Measurements from ENCODE around the gene EPM2AIP1.
"Not testable (repeated sequence)": the region's sequence is repeated elsewhere in the genome, so short reads cannot be mapped to it uniquely, and the experiment has no call there.

Gene EPM2AIP1

GRCh38 chr3:36956155-36956554 is 36.8 kb downstream of the EPM2AIP1 start:
- Histone ChIP-seq H3K36me3 (ENCODE audit: control insufficient read depth in 4 of 4, insufficient read depth in 4 of 4, low read length in 3 of 4) (no peaks in the 10 kb centered on the region), H3K27ac (ENCODE audit: insufficient read depth in 1 of 2, low read depth in 1 of 2, low read length in 2 of 2, poor library complexity in 1 of 2, severe bottlenecking in 2 of 2) (no peak overlapping the region), H3K27me3 (replicated peaks in 2 of 5; ENCODE audit: control insufficient read depth in 4 of 5, insufficient read depth in 5 of 5, low read length in 4 of 5) (no peaks in the 10 kb centered on the region), H3K4me3 (ENCODE audit: control insufficient read depth in 1 of 7, extremely low read depth in 1 of 7, insufficient read depth in 4 of 7, low read depth in 2 of 7, low read length in 6 of 7) (no peak overlapping the region), H3K9me3 (ENCODE audit: control extremely low read depth in 1 of 5, control insufficient read depth in 4 of 5, insufficient read depth in 2 of 5, low read depth in 1 of 5, low read length in 4 of 5) (no peaks in the 10 kb centered on the region), H3K4me1 (ENCODE audit: control extremely low read depth in 1 of 4, control insufficient read depth in 4 of 4, insufficient read depth in 4 of 4, low read length in 3 of 4) (peaks cover 0 to 8% (median 2%) of the 10 kb centered on the region in 4 experiments)
- 100% methylated on average over 3 of the region's 3 CpGs for WGBS (ENCODE audit: insufficient coverage)
- ChIA-PET POLR2A (no interaction called here), CTCF (interaction anchor here (0.7 to 9.9 kb wide), 8 partner anchors 10 to 227 kb away, joined by 3 to 92 read pairs (median 6); partner anchors contain the start of gene TRANK1)
- DNase-seq: no peak

DNA sequence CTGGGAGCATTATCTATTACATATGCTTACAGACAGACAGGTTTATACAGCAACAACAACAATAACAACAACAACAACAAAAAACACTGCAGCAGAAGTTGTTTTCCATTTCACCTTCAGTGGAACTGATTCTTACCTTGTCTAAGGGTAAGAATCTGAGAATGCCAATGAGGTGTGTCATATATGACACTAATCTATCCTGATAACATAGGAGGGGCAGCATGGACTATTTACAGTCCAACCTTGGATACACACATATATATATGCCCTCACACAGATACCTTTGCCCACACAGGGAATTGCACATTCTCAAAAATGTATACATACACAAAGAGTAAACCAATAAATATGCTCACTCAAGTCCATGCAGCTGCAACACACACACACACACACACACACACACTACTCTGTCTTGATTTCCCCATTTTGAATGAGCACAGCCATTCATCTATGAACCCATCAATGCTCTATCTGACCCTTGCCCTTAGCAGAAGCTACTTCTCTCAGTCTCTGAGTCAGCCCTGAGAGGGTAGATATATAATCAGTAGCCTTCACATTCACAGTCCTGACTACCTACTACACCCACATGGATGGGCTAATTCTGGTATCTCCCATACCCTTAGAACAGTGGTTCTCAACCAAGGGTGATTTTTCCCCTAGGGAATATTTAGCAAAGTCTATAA is 38.3 kb downstream of the EPM2AIP1 start:
- H3K4me3 ChIP-seq (ENCODE audit: control insufficient read depth in 1 of 7, extremely low read depth in 1 of 7, insufficient read depth in 4 of 7, low read depth in 2 of 7, low read length in 6 of 7): no peak overlapping the region
- no peaks in the 10 kb centered on the region for H3K36me3 ChIP-seq (ENCODE audit: control insufficient read depth in 4 of 4, insufficient read depth in 4 of 4, low read length in 3 of 4)
- no peak overlapping the region for H3K27ac ChIP-seq (ENCODE audit: insufficient read depth in 1 of 2, low read depth in 1 of 2, low read length in 2 of 2, poor library complexity in 1 of 2, severe bottlenecking in 2 of 2)
- H3K27me3 ChIP-seq (replicated peaks in 2 of 5; ENCODE audit: control insufficient read depth in 4 of 5, insufficient read depth in 5 of 5, low read length in 4 of 5): no peaks in the 10 kb centered on the region
- peaks cover 0 to 8% (median 2%) of the 10 kb centered on the region in 4 experiments for H3K4me1 ChIP-seq (ENCODE audit: control extremely low read depth in 1 of 4, control insufficient read depth in 4 of 4, insufficient read depth in 4 of 4, low read length in 3 of 4)
- CTCF ChIA-PET: interaction anchor here (0.7 to 9.9 kb wide), 4 partner anchors 9 to 49 kb away, joined by 3 to 92 read pairs (median 22); no protein-coding TSS in a partner anchor
- DNase-seq: no peak
- H3K9me3 ChIP-seq (ENCODE audit: control extremely low read depth in 1 of 5, control insufficient read depth in 4 of 5, insufficient read depth in 2 of 5, low read depth in 1 of 5, low read length in 4 of 5): no peaks in the 10 kb centered on the region
- POLR2A ChIA-PET: interaction anchor here (0.6 kb wide), 2 partner anchors 17 to 221 kb away, joined by 3 read pairs; no protein-coding TSS in a partner anchor

- Histone ChIP-seq H3K4me1 (ENCODE audit: control extremely low read depth in 1 of 4, control insufficient read depth in 4 of 4, insufficient read depth in 4 of 4, low read length in 3 of 4) (peaks cover 0 to 18% (median 16%) of the 10 kb centered on the region in 4 experiments), H3K9me3 (ENCODE audit: control extremely low read depth in 1 of 5, control insufficient read depth in 4 of 5, insufficient read depth in 2 of 5, low read depth in 1 of 5, low read length in 4 of 5) (peaks cover 0 to 11% (median 5%) of the 10 kb centered on the region in 5 experiments)
- not testable (repeated sequence) for H3K36me3 ChIP-seq (ENCODE audit: control insufficient read depth in 4 of 4, insufficient read depth in 4 of 4, low read length in 3 of 4); H3K27ac ChIP-seq (ENCODE audit: insufficient read depth in 1 of 2, low read depth in 1 of 2, low read length in 2 of 2, poor library complexity in 1 of 2, severe bottlenecking in 2 of 2); DNase-seq; H3K4me3 ChIP-seq (ENCODE audit: control insufficient read depth in 1 of 7, extremely low read depth in 1 of 7, insufficient read depth in 4 of 7, low read depth in 2 of 7, low read length in 6 of 7); H3K27me3 ChIP-seq (replicated peaks in 2 of 5; ENCODE audit: control insufficient read depth in 4 of 5, insufficient read depth in 5 of 5, low read length in 4 of 5)
- POLR2A ChIA-PET: interaction anchor here (0.7 kb wide), 1 partner anchor 40 kb away, joined by 3 read pairs; no protein-coding TSS in a partner anchor
- 78% methylated on average over 4 of the region's 5 CpGs for WGBS (ENCODE audit: insufficient coverage)
- CTCF ChIA-PET: interaction anchor here (0.6 to 1.9 kb wide), 4 partner anchors 11 to 33 kb away, joined by 3 to 17 read pairs (median 4); no protein-coding TSS in a partner anchor
These were observed 45.1 kb downstream of the EPM2AIP1 start for GRCh38 chr3:36947814-36948213.

GRCh38 chr3:36945333-36945980 is 47.5 kb downstream of the EPM2AIP1 start:
- H3K4me3 ChIP-seq (ENCODE audit: control insufficient read depth in 1 of 7, extremely low read depth in 1 of 7, insufficient read depth in 4 of 7, low read depth in 2 of 7, low read length in 6 of 7): peak overlapping the region in 6 of 7 experiments; percentile 74 to 92 (median 84)
- H3K27ac ChIP-seq (ENCODE audit: insufficient read depth in 1 of 2, low read depth in 1 of 2, low read length in 2 of 2, poor library complexity in 1 of 2, severe bottlenecking in 2 of 2): peak overlapping the region in 1 of 2 experiments; percentile 72
- H3K4me1 ChIP-seq (ENCODE audit: control extremely low read depth in 1 of 4, control insufficient read depth in 4 of 4, insufficient read depth in 4 of 4, low read length in 3 of 4): peaks cover 0 to 18% (median 16%) of the 10 kb centered on the region in 4 experiments
- ChIA-PET CTCF (interaction anchor here (0.8 to 4.7 kb wide), 11 partner anchors 10 to 268 kb away, joined by 3 to 33 read pairs (median 5); no protein-coding TSS in a partner anchor), POLR2A (interaction anchor here (1.0 to 1.3 kb wide), 3 partner anchors 22 to 48 kb away, joined by 4 to 11 read pairs (median 5); partner anchors contain the start of genes EPM2AIP1 and MLH1)
- peaks cover 0 to 11% (median 5%) of the 10 kb centered on the region in 5 experiments for H3K9me3 ChIP-seq (ENCODE audit: control extremely low read depth in 1 of 5, control insufficient read depth in 4 of 5, insufficient read depth in 2 of 5, low read depth in 1 of 5, low read length in 4 of 5)
- DNase-seq: no peak
- H3K27me3 ChIP-seq (replicated peaks in 2 of 5; ENCODE audit: control insufficient read depth in 4 of 5, insufficient read depth in 5 of 5, low read length in 4 of 5): no peaks in the 10 kb centered on the region
- H3K36me3 ChIP-seq (ENCODE audit: control insufficient read depth in 4 of 4, insufficient read depth in 4 of 4, low read length in 3 of 4): peaks cover 0 to 3% (median 0%) of the 10 kb centered on the region in 4 experiments
- 75% methylated on average over 16 of the region's 28 CpGs for WGBS (ENCODE audit: insufficient coverage)

DNA sequence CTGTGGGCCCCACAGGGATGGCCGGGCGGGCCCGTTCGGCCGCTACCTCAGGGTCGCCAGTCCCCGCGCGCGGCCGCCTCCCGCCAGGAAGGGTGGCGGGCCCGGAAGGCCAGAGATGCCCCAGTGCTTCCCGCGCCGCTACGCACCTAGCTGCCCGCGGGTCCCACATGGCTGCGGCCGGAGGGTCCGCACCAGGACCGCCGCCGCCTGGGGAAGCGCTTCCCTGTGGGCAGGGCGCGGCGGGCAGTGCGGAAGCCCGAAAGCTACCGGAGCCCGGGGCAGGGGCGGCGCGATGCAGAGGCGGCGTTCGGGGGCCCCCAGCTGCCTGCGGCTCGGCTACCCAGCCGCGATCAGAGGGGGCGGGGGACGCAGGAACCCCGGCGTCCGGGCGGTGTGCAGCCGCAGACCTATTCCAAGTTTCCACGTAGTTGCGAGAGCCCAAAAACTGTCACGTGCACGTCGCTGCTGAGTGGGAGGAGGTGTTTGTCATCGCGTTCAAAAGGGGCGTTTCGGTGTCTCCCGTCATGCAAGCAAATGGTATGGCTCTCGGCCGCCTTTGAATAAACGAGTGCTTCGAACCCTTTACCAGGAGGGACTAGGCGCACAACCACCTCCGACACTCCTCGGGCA is 48.2 kb downstream of the EPM2AIP1 start, which contains the start of gene TRANK1:
TSS of gene TRANK1 (minus strand) at position 414 of the 630 bp plus-strand sequence. CDS start at position 169, 245 bp downstream.
- peaks cover 0 to 3% (median 0%) of the 10 kb centered on the region in 4 experiments for H3K36me3 ChIP-seq (ENCODE audit: control insufficient read depth in 4 of 4, insufficient read depth in 4 of 4, low read length in 3 of 4)
- H3K27ac ChIP-seq (ENCODE audit: insufficient read depth in 1 of 2, low read depth in 1 of 2, low read length in 2 of 2, poor library complexity in 1 of 2, severe bottlenecking in 2 of 2): peak within 1 kb of the TSS; percentile 40 to 72
- peaks cover 0 to 11% (median 5%) of the 10 kb centered on the region in 5 experiments for H3K9me3 ChIP-seq (ENCODE audit: control extremely low read depth in 1 of 5, control insufficient read depth in 4 of 5, insufficient read depth in 2 of 5, low read depth in 1 of 5, low read length in 4 of 5)
- H3K4me1 ChIP-seq (ENCODE audit: control extremely low read depth in 1 of 4, control insufficient read depth in 4 of 4, insufficient read depth in 4 of 4, low read length in 3 of 4): peaks cover 0 to 18% (median 16%) of the 10 kb centered on the region in 4 experiments
- peak; percentile 86 to 95 (median 94) for DNase-seq
- ChIA-PET CTCF (interaction anchor here (0.7 to 4.7 kb wide), 15 partner anchors 11 to 269 kb away, joined by 3 to 33 read pairs (median 4); no protein-coding TSS in a partner anchor), POLR2A (interaction anchor here (0.9 to 1.3 kb wide), 3 partner anchors 37 to 69 kb away, joined by 3 to 5 read pairs (median 4); partner anchors contain the start of genes EPM2AIP1 and MLH1)
- no peaks in the 10 kb centered on the region for H3K27me3 ChIP-seq (replicated peaks in 2 of 5; ENCODE audit: control insufficient read depth in 4 of 5, insufficient read depth in 5 of 5, low read length in 4 of 5)
- peak within 1 kb of the TSS; percentile 70 to 92 (median 84) for H3K4me3 ChIP-seq (ENCODE audit: control insufficient read depth in 1 of 7, extremely low read depth in 1 of 7, insufficient read depth in 4 of 7, low read depth in 2 of 7, low read length in 6 of 7)
- WGBS (ENCODE audit: insufficient coverage): 1% methylated on average over 51 of the region's 68 CpGs

DNA sequence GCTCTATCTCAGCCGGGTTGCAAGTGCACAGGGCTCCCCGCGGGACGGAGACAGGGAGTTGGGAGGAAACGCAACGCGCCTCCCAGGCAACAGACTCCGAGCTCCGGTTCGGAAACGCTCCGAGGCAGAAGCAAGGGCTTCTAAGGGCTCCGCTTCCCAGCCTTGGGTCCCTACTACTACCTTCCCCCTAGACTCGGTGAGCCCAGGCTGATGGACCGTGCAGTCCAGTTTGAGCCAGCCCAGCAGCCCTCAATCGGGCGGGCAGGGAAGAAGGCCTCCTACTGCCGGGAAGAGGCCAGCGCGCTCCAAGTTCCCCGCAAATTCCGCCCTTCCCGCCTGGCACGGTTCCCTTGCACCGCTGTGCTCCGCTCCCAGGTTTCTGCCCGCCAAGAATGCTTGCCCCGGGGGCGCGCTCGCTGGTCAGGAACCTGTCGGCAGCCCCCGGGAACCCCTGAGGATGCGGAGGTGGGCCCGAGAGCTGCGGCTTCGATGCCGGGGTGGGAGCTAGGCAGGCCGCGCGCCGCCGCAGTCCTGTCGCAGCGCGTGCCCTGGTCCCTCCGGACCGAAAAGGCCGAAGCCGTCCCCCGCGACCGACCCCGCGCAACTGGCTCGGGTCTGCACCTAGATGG is 48.8 kb downstream of the EPM2AIP1 start:
- WGBS (ENCODE audit: insufficient coverage): 0% methylated on average over 52 of the region's 56 CpGs
- peaks cover 0 to 3% (median 0%) of the 10 kb centered on the region in 4 experiments for H3K36me3 ChIP-seq (ENCODE audit: control insufficient read depth in 4 of 4, insufficient read depth in 4 of 4, low read length in 3 of 4)
- peaks cover 0 to 18% (median 16%) of the 10 kb centered on the region in 4 experiments for H3K4me1 ChIP-seq (ENCODE audit: control extremely low read depth in 1 of 4, control insufficient read depth in 4 of 4, insufficient read depth in 4 of 4, low read length in 3 of 4)
- peaks cover 0 to 11% (median 5%) of the 10 kb centered on the region in 5 experiments for H3K9me3 ChIP-seq (ENCODE audit: control extremely low read depth in 1 of 5, control insufficient read depth in 4 of 5, insufficient read depth in 2 of 5, low read depth in 1 of 5, low read length in 4 of 5)
- H3K4me3 ChIP-seq (ENCODE audit: control insufficient read depth in 1 of 7, extremely low read depth in 1 of 7, insufficient read depth in 4 of 7, low read depth in 2 of 7, low read length in 6 of 7): peak overlapping the region; percentile 70 to 92 (median 84)
- DNase-seq: peak in 2 of 3 donors; percentile 60 to 72
- H3K27ac ChIP-seq (ENCODE audit: insufficient read depth in 1 of 2, low read depth in 1 of 2, low read length in 2 of 2, poor library complexity in 1 of 2, severe bottlenecking in 2 of 2): peak overlapping the region; percentile 40 to 72
- ChIA-PET CTCF (interaction anchor here (0.7 to 4.7 kb wide), 16 partner anchors 10 to 269 kb away, joined by 3 to 33 read pairs (median 4); no protein-coding TSS in a partner anchor), POLR2A (interaction anchor here (0.6 to 1.3 kb wide), 5 partner anchors 12 to 290 kb away, joined by 3 to 5 read pairs (median 3); partner anchors contain the start of genes EPM2AIP1 and MLH1)
- no peaks in the 10 kb centered on the region for H3K27me3 ChIP-seq (replicated peaks in 2 of 5; ENCODE audit: control insufficient read depth in 4 of 5, insufficient read depth in 5 of 5, low read length in 4 of 5)
